Loucy (cell line): ENCODE measurements around the gene BTN3A1.

Experiments
- H2AFZ ChIP-seq: fragments of 200-600 bp; sonication (generic); 2 replicates; pipeline ENCODE4 v1.6.0; 2016; ENCODE audit warnings: antibody characterized with exemption, mild to moderate bottlenecking, low read length, moderate library complexity
- H3F3A ChIP-seq: fragments of 200-600 bp; 2 replicates; pipeline ENCODE4 v1.6.0; 2016; ENCODE audit warnings: antibody characterized with exemption, low read depth, mild to moderate bottlenecking
- H3K27me3 ChIP-seq: fragments of 200-600 bp; sonication (generic); 2 replicates; pipeline ENCODE4 v1.6.1; 2014; ENCODE audit warnings: low read length, mild to moderate bottlenecking; ENCODE audit not compliant: insufficient read depth, poor library complexity, severe bottlenecking
- H3K36me3 ChIP-seq: fragments of 200-600 bp; sonication (generic); 2 replicates; pipeline ENCODE4 v1.6.1; 2016; ENCODE audit warnings: low read length; ENCODE audit not compliant: insufficient read depth
- H3K4me1 ChIP-seq: fragments of 200-600 bp; sonication (generic); 2 replicates; pipeline ENCODE4 v1.5.1; 2014; ENCODE audit warnings: low read length, mild to moderate bottlenecking; ENCODE audit not compliant: insufficient read depth, poor library complexity, severe bottlenecking
- H3K4me2 ChIP-seq: fragments of 200-600 bp; sonication (generic); 2 replicates; pipeline ENCODE4 v1.6.0; 2014; ENCODE audit warnings: antibody characterized with exemption, low read length, low read depth, mild to moderate bottlenecking; ENCODE audit not compliant: poor library complexity, severe bottlenecking
- H3K4me3 ChIP-seq: fragments of 200-600 bp; sonication (generic); 2 replicates; pipeline ENCODE4 v1.5.1; 2014; ENCODE audit warnings: low read length, mild to moderate bottlenecking, mixed read lengths; ENCODE audit not compliant: poor library complexity, severe bottlenecking
- H3K79me2 ChIP-seq: fragments of 200-600 bp; sonication (generic); 2 replicates; pipeline ENCODE4 v1.6.1; 2014; ENCODE audit warnings: low read length; ENCODE audit not compliant: insufficient read depth
- H3K9ac ChIP-seq: fragments of 200-600 bp; sonication (generic); 2 replicates; pipeline ENCODE4 v1.6.0; 2014; ENCODE audit warnings: mild to moderate bottlenecking, low read depth, low read length, moderate library complexity; ENCODE audit not compliant: poor library complexity, severe bottlenecking
- H3K9me2 ChIP-seq: fragments of 200-600 bp; sonication (generic); replicated peaks from 2 replicates; pipeline ENCODE4 v1.6.1; 2016; ENCODE audit warnings: low read depth, low read length, mixed read lengths
- H3K9me3 ChIP-seq: fragments of 200-600 bp; sonication (generic); 2 replicates; pipeline ENCODE4 v1.6.1; 2014; ENCODE audit warnings: mild to moderate bottlenecking, antibody characterized with exemption, low read length, low read depth; ENCODE audit not compliant: insufficient read depth
- H4K20me1 ChIP-seq: fragments of 200-600 bp; sonication (generic); 2 replicates; pipeline ENCODE4 v1.6.0; 2014; ENCODE audit warnings: antibody characterized with exemption, low read length, mild to moderate bottlenecking; ENCODE audit not compliant: insufficient read depth, poor library complexity, severe bottlenecking
- CTCF ChIP-seq: fragments of 200-600 bp; sonication (generic); conservative IDR thresholded peaks from 2 replicates; pipeline ENCODE4 v1.5.1; 2014; ENCODE audit warnings: mild to moderate bottlenecking, antibody characterized with exemption, low read length
- EZH2phosphoT487 ChIP-seq: fragments of 200-600 bp; IDR thresholded peaks from 2 replicates; pipeline ENCODE4 v1.6.1; 2018; ENCODE audit warnings: antibody characterized with exemption, mild to moderate bottlenecking, moderate library complexity, borderline replicate concordance

Gene BTN3A1

GRCh38 chr6:26360451-26361416, 41.3 kb upstream of the BTN3A1 start:
- H3K9ac ChIP-seq, result peak overlapping the region; percentile 52
- no peaks in the 10 kb centered on the region for H3K36me3 ChIP-seq
- 0 out of 2 replicates have a peak overlapping the region, but pooled peaks have one; percentile 26 for H2AFZ ChIP-seq
- TF ChIP-seq EZH2phosphoT487 (no peak), CTCF (no peak)
- peaks cover 11% of the 10 kb centered on the region for H3K79me2 ChIP-seq
- no peaks in the 10 kb centered on the region; the same call in 1 of the 2 replicates for H3F3A ChIP-seq
- H3K4me3 ChIP-seq, result peak overlapping the region; percentile 29
- H3K9me2 ChIP-seq, result no peaks in the 10 kb centered on the region
- peak overlapping the region; percentile 62 for H3K4me2 ChIP-seq
- H3K4me1 ChIP-seq, result peaks cover 28% of the 10 kb centered on the region
- H3K27me3 ChIP-seq, result no peaks in the 10 kb centered on the region
- no peaks in the 10 kb centered on the region for H3K9me3 ChIP-seq
- no peaks in the 10 kb centered on the region for H4K20me1 ChIP-seq

GRCh38 chr6:26361544-26361943, 40.5 kb upstream of the BTN3A1 start:
- H3K4me3 ChIP-seq, result no peak overlapping the region
- peaks cover 19% of the 10 kb centered on the region for H3K79me2 ChIP-seq
- peaks cover 35% of the 10 kb centered on the region for H3K4me1 ChIP-seq
- peak overlapping the region; percentile 52 for H3K9ac ChIP-seq
- no peaks in the 10 kb centered on the region for H4K20me1 ChIP-seq
- H3F3A ChIP-seq, result no peaks in the 10 kb centered on the region; the same call in 1 of the 2 replicates
- H2AFZ ChIP-seq, result 0 out of 2 replicates have a peak overlapping the region, but pooled peaks have one; percentile 26
- H3K36me3 ChIP-seq, result no peaks in the 10 kb centered on the region
- TF ChIP-seq EZH2phosphoT487 (no peak), CTCF (no peak)
- no peaks in the 10 kb centered on the region for H3K27me3 ChIP-seq
- H3K9me3 ChIP-seq, result no peaks in the 10 kb centered on the region
- no peaks in the 10 kb centered on the region for H3K9me2 ChIP-seq
- H3K4me2 ChIP-seq, result peak overlapping the region; percentile 62

- H3K9ac ChIP-seq, result no peak overlapping the region
- H3K4me2 ChIP-seq, result no peak overlapping the region
- H2AFZ ChIP-seq, result 0 out of 2 replicates have a peak overlapping the region, but pooled peaks have one; percentile 26
- H3K79me2 ChIP-seq, result peaks cover 26% of the 10 kb centered on the region
- H3K4me3 ChIP-seq, result no peak overlapping the region
- H3K27me3 ChIP-seq, result no peaks in the 10 kb centered on the region
- no peaks in the 10 kb centered on the region; the same call in 1 of the 2 replicates for H3F3A ChIP-seq
- H4K20me1 ChIP-seq, result no peaks in the 10 kb centered on the region
- no peaks in the 10 kb centered on the region for H3K9me3 ChIP-seq
- peaks cover 42% of the 10 kb centered on the region for H3K4me1 ChIP-seq
- no peak for TF ChIP-seq CTCF
- TF ChIP-seq EZH2phosphoT487, result no peak
- H3K9me2 ChIP-seq, result no peaks in the 10 kb centered on the region
- no peaks in the 10 kb centered on the region for H3K36me3 ChIP-seq
Measured at GRCh38 chr6:26362093-26362835, 39.8 kb upstream of the BTN3A1 start.
